Stimulated activated CD4-positive, alpha-beta T cell treated with anti-CD3 and anti-CD28 coated beads, Interleukin-15, amount 100 ng/mL, for 24 hours (primary cell): Measurements from ENCODE around the gene KRTCAP2.
"Not testable (repeated sequence)": the region's sequence is repeated elsewhere in the genome, so short reads cannot be mapped to it uniquely, and the experiment has no call there.

ENCODE experiments used
- DNase-seq: peaks from one replicate; pipeline ENCODE4 v3.0.0-alpha.2; 2020

KRTCAP2 gene

GRCh38 chr1:155172732-155173477 lies at the start of gene KRTCAP2:
Gene KRTCAP2 (minus strand): TSS chr1:155173304. CDS start chr1:155173224, 80 bp downstream.
- peak; percentile 97 for DNase-seq

- DNase-seq: not testable (repeated sequence)
Observed at GRCh38 chr1:155220211-155220965, 47.3 kb upstream of the KRTCAP2 start.

GRCh38 chr1:155219592-155220031 lies 46.5 kb upstream of the KRTCAP2 start:
- no peak for DNase-seq

- DNase-seq: peak; percentile 26
Observed at GRCh38 chr1:155218854-155219591, 45.9 kb upstream of the KRTCAP2 start.

GRCh38 chr1:155214702-155215101 lies 41.6 kb upstream of the KRTCAP2 start:
- not testable (repeated sequence) for DNase-seq

- not testable (repeated sequence) for DNase-seq
Observed at GRCh38 chr1:155212051-155212440, 38.9 kb upstream of the KRTCAP2 start.

GRCh38 chr1:155211381-155212050 lies 38.4 kb upstream of the KRTCAP2 start:
- not testable (repeated sequence) for DNase-seq

GRCh38 chr1:155210314-155211104 lies 37.4 kb upstream of the KRTCAP2 start:
- no peak for DNase-seq

- no peak for DNase-seq
Observed at GRCh38 chr1:155209312-155209721, 36.2 kb upstream of the KRTCAP2 start.

- DNase-seq: peak; percentile 92
Observed at GRCh38 chr1:155208541-155209311, 35.6 kb upstream of the KRTCAP2 start, which contains the start of gene MTX1. Gene MTX1 (plus strand): TSS chr1:155208695. CDS start chr1:155208805, 110 bp downstream.

GRCh38 chr1:155207806-155208540 lies 34.9 kb upstream of the KRTCAP2 start, which contains the start of gene THBS3:
Gene THBS3 (minus strand): TSS chr1:155207897. CDS start chr1:155207876, 21 bp downstream.
- no peak for DNase-seq

- peak; percentile 94 for DNase-seq
Observed at GRCh38 chr1:155206891-155207805, 34.0 kb upstream of the KRTCAP2 start.

GRCh38 chr1:155205969-155206593 lies 33.0 kb upstream of the KRTCAP2 start:
- DNase-seq: no peak

- DNase-seq: no peak
Observed at GRCh38 chr1:155205035-155205434, 31.9 kb upstream of the KRTCAP2 start.

- DNase-seq: no peak
Observed at GRCh38 chr1:155202731-155203515, 29.8 kb upstream of the KRTCAP2 start.

GRCh38 chr1:155202198-155202597 lies 29.1 kb upstream of the KRTCAP2 start:
- DNase-seq: no peak

GRCh38 chr1:155200920-155201319 lies 27.8 kb upstream of the KRTCAP2 start:
- no peak for DNase-seq

GRCh38 chr1:155199792-155200191 lies 26.7 kb upstream of the KRTCAP2 start:
- no peak for DNase-seq
